Glutamatergic neuron (in vitro differentiated cells): ENCODE data around the gene RAB8A. TPM values are rescaled to one million over a fixed set of nuclear protein-coding genes. Genes with fewer than 3 reads are reported as not detected.

Experiments
- DNase-seq: peaks from one replicate; pipeline ENCODE4 v3.0.0; 2022
- H3K27ac Mint-ChIP-seq: one replicate; pipeline ENCODE4 v1.8.0; 2020; ENCODE audit warnings: mild to moderate bottlenecking, mixed read lengths, inconsistent platforms; ENCODE audit not compliant: unreplicated experiment
- H3K27me3 Mint-ChIP-seq: one replicate; pipeline ENCODE4 v1.8.0; 2020; ENCODE audit warnings: mild to moderate bottlenecking, moderate library complexity, mixed read lengths, inconsistent platforms; ENCODE audit not compliant: unreplicated experiment
- H3K36me3 Mint-ChIP-seq: one replicate; pipeline ENCODE4 v1.8.0; 2020; ENCODE audit warnings: mild to moderate bottlenecking, mixed read lengths, inconsistent platforms; ENCODE audit not compliant: unreplicated experiment
- H3K4me1 Mint-ChIP-seq: one replicate; pipeline ENCODE4 v1.8.0; 2020; ENCODE audit warnings: mild to moderate bottlenecking, low read depth, mixed read lengths, inconsistent platforms; ENCODE audit not compliant: unreplicated experiment
- H3K4me3 Mint-ChIP-seq: one replicate; pipeline ENCODE4 v1.8.0; 2020; ENCODE audit warnings: mild to moderate bottlenecking, mixed read lengths, inconsistent platforms; ENCODE audit not compliant: unreplicated experiment
- H3K9me3 Mint-ChIP-seq: one replicate; pipeline ENCODE4 v1.8.0; 2020; ENCODE audit warnings: mild to moderate bottlenecking, moderate library complexity, mixed read lengths, inconsistent platforms; ENCODE audit not compliant: unreplicated experiment
- total RNA-seq: library from RNA; stranded (reverse); fragmentation: NEBNext Ultra II Directional; extraction: Animal tissue kit (Norgen Biotek cat#: 25700); gene quantifications from one replicate; pipeline ENCODE4 v1.2.1, GENCODE V29; 2021; ENCODE audit not compliant: unreplicated experiment
- TF ChIP-seq, protein P1 (sequence below): fragments of 200-600 bp; sonication (generic); IDR thresholded peaks from one replicate; pipeline ENCODE4 v1.5.0; 2021; ENCODE audit not compliant: partially characterized antibody, unreplicated experiment

The RAB8A gene
- total RNA-seq, 1 donor from 2014 or later = 58.9 TPM

DNA sequence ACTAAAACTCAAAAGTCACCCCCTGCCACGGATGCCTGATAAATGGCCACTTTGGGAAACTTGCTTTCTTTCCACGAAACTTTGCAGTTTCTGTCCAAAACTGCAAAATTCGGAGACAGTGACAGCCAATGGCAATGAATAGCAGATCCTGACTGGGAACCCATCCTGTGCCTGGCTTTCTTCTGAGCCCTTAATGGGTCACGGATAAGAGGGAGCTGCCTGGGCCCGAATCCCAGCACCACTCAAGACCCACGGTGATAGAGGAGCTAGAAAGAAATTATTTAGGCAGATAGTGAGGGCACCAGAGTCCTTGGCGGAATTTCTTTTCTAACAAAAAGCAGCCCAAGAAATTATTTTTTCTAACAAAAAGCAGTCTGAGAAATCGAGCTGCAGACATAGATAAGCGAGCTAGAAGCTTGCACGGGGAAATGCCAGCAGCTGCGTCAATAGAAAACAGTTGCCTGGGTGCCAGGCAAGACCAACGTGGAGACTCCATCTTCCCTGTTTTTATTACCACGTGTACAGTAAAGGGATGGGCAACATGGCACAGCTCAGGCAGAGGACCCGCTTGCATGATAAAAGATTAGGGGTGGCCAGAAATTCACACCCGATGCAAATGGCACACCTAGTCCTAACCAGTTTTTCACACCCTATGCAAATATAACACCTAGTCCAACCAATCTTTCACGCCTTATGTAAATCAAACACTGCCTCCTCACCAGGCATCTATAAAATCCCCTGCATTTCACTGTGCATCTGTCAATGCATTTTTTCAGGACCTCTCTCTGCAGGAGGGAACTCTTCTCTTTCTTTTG lies 24.7 kb downstream of the RAB8A start:
- Mint-ChIP-seq H3K4me1 (no peaks in the 10 kb centered on the region), H3K27me3 (peaks cover 11% of the 10 kb centered on the region), H3K4me3 (no peak overlapping the region), H3K36me3 (peaks cover 12% of the 10 kb centered on the region), H3K27ac (no peak overlapping the region), H3K9me3 (peaks cover 19% of the 10 kb centered on the region)
- no peak for DNase-seq
- TF ChIP-seq, protein P1, sequence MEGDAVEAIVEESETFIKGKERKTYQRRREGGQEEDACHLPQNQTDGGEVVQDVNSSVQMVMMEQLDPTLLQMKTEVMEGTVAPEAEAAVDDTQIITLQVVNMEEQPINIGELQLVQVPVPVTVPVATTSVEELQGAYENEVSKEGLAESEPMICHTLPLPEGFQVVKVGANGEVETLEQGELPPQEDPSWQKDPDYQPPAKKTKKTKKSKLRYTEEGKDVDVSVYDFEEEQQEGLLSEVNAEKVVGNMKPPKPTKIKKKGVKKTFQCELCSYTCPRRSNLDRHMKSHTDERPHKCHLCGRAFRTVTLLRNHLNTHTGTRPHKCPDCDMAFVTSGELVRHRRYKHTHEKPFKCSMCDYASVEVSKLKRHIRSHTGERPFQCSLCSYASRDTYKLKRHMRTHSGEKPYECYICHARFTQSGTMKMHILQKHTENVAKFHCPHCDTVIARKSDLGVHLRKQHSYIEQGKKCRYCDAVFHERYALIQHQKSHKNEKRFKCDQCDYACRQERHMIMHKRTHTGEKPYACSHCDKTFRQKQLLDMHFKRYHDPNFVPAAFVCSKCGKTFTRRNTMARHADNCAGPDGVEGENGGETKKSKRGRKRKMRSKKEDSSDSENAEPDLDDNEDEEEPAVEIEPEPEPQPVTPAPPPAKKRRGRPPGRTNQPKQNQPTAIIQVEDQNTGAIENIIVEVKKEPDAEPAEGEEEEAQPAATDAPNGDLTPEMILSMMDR = no peak

DNA sequence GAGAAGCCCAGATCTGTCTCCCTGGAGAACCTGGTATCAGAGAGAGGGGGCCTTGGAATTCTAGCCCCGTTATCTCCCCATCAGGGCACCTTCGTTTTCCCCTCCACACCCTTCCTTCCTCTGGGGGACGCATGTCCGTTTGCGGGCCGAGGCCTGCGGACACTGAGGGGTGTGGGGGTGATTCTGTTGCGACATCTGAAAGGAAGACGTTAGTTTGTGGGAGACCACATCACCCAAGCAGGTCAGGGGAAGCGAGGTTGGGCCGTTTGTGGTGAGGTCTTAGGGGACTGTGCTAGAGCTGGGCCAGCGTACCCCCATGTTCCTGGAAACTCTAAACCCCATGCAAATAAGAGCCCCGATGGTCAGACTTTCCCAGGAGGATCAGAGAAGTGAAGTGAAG lies 28.1 kb downstream of the RAB8A start:
- no peak for DNase-seq
- H3K27ac Mint-ChIP-seq = no peak overlapping the region
- H3K4me3 Mint-ChIP-seq = no peak overlapping the region
- peaks cover 11% of the 10 kb centered on the region for H3K27me3 Mint-ChIP-seq
- H3K36me3 Mint-ChIP-seq = no peaks in the 10 kb centered on the region
- TF ChIP-seq, protein P1 = no peak
- peaks cover 19% of the 10 kb centered on the region for H3K9me3 Mint-ChIP-seq
- H3K4me1 Mint-ChIP-seq = no peaks in the 10 kb centered on the region

- H3K36me3 Mint-ChIP-seq = no peaks in the 10 kb centered on the region
- H3K4me1 Mint-ChIP-seq = no peaks in the 10 kb centered on the region
- DNase-seq = no peak
- H3K4me3 Mint-ChIP-seq = no peak overlapping the region
- no peak overlapping the region for H3K27ac Mint-ChIP-seq
- H3K27me3 Mint-ChIP-seq = peaks cover 11% of the 10 kb centered on the region
- peaks cover 12% of the 10 kb centered on the region for H3K9me3 Mint-ChIP-seq
- TF ChIP-seq, protein P1 = no peak
Observed at GRCh38 chr19:16141043-16141442, 29.4 kb downstream of the RAB8A start.

GRCh38 chr19:16142032-16142580 lies 30.4 kb downstream of the RAB8A start:
- H3K36me3 Mint-ChIP-seq = no peaks in the 10 kb centered on the region
- no peak overlapping the region for H3K4me3 Mint-ChIP-seq
- no peak overlapping the region for H3K27ac Mint-ChIP-seq
- H3K9me3 Mint-ChIP-seq = peaks cover 9% of the 10 kb centered on the region
- no peak for DNase-seq
- H3K27me3 Mint-ChIP-seq = peaks cover 10% of the 10 kb centered on the region
- TF ChIP-seq, protein P1 = no peak
- H3K4me1 Mint-ChIP-seq = no peaks in the 10 kb centered on the region
